Endothelial cell of umbilical vein (primary cell): ENCODE measurements around the gene TEX53.

Experiments
- EZH2 ChIP-seq: IDR thresholded peaks from 2 replicates; pipeline ENCODE4 v1.6.1; 2012; ENCODE audit warnings: borderline replicate concordance, low read depth, mild to moderate bottlenecking, moderate library complexity, low read length, inconsistent platforms; ENCODE audit not compliant: severe bottlenecking
- POLR2A ChIP-seq: IDR thresholded peaks from 2 replicates; pipeline ENCODE4 v1.6.1; 2012; ENCODE audit warnings: low read depth, mild to moderate bottlenecking, control low read depth, low read length
- TF ChIP-seq, protein P1 (sequence below), 2 donors: IDR thresholded peaks; 1 replicate in 1 of 2; 2 replicates in 1 of 2; pipeline ENCODE4 v1.5.1; 2011; ENCODE audit warnings: low read length in 2 of 2, mild to moderate bottlenecking in 2 of 2, moderate library complexity in 2 of 2, control low read depth in 1 of 2, inconsistent platforms in 1 of 2, low read depth in 1 of 2; ENCODE audit not compliant: insufficient read depth in 1 of 2; ENCODE audit errors: extremely low read depth in 1 of 2

DNA sequence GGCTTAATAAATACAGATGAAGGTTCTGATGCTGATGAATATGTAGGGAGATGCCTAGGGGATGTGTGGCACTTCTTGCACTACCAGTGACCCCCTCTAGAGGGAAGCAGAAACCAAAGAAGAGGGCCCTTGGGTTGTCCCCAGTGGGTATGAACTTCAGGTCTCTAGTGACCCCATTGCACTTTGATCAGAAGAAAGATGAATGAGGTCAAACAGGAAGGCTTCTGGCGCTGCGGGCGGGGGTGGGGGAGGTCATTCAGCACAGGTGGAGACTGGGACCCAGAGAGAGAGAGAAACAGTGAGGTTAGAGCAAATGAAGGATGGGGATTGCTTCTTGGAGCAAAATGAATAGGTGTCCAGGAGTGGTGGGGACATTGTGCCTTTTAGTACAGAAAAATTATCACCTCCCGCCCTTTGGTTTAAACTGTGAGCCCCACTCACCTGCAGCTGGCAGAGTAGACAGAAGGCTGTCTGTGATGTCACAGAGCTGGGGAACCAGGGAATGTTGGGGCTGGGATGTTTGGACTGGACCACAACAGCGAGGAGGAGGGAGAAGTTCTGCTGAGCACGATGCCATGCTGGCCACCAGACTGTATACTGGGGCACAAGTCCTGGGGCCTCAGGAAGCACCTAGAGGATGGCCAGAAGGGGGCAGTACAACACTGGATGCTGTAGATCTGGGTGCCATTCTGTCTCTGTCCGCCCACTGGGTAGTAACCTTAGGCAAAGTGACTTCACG is 24.2 kb upstream of the TEX53 start, which contains the start of gene TEX48:
- TF ChIP-seq, protein P1, sequence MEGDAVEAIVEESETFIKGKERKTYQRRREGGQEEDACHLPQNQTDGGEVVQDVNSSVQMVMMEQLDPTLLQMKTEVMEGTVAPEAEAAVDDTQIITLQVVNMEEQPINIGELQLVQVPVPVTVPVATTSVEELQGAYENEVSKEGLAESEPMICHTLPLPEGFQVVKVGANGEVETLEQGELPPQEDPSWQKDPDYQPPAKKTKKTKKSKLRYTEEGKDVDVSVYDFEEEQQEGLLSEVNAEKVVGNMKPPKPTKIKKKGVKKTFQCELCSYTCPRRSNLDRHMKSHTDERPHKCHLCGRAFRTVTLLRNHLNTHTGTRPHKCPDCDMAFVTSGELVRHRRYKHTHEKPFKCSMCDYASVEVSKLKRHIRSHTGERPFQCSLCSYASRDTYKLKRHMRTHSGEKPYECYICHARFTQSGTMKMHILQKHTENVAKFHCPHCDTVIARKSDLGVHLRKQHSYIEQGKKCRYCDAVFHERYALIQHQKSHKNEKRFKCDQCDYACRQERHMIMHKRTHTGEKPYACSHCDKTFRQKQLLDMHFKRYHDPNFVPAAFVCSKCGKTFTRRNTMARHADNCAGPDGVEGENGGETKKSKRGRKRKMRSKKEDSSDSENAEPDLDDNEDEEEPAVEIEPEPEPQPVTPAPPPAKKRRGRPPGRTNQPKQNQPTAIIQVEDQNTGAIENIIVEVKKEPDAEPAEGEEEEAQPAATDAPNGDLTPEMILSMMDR (IDR thresholded peaks at IDR 0.05; ENCODE audit: extremely low read depth in 1 of 2, insufficient read depth in 1 of 2, low read depth in 1 of 2, low read length in 2 of 2): peak; percentile 67 to 78
- no peak for TF ChIP-seq EZH2
- TF ChIP-seq POLR2A: no peak
